A673 (cell line): Measurements from ENCODE around the gene ANKLE2. TPM values are rescaled to one million over a fixed set of nuclear protein-coding genes. Genes with fewer than 3 reads are reported as not detected.

Experiments used
- BruUV-seq: library from RNA; stranded (reverse); fragments of 400-500 nt; replicated peaks from 2 replicates; lab custom pipeline; 2021; lab: Mats Ljungman, UMichigan
- CTCF ChIA-PET: fragments of 300-600 bp; sonication (Branson Sonifier 250); formaldehyde crosslinking; loops from one replicate; lab custom pipeline; 2022; ENCODE audit warnings: antibody characterized with exemption; lab: Charles Lee
- POLR2A ChIA-PET: fragments of 300-600 bp; sonication (Branson Sonifier 250); formaldehyde crosslinking; loops from one replicate; lab custom pipeline; 2022; ENCODE audit warnings: antibody characterized with exemption; ENCODE audit not compliant: low non-redundant PET; lab: Charles Lee
- DNase-seq: peaks from one replicate; pipeline ENCODE4 v3.0.0-alpha.2; 2015; ENCODE audit warnings: low spot score
- H3K27ac ChIP-seq: fragments of 200-600 bp; sonication (generic); 2 replicates; pipeline ENCODE4 v1.5.1; 2016; ENCODE audit warnings: mixed run types, low read depth, mild to moderate bottlenecking, mixed read lengths, antibody characterized with exemption, low read length; ENCODE audit not compliant: poor library complexity, severe bottlenecking
- H3K27me3 ChIP-seq: fragments of 200-600 bp; sonication (generic); replicated peaks from 2 replicates; pipeline ENCODE4 v1.6.1; 2017; ENCODE audit warnings: mixed run types, low read depth, mild to moderate bottlenecking, mixed read lengths, antibody characterized with exemption, low read length; ENCODE audit not compliant: insufficient read depth, poor library complexity
- H3K36me3 ChIP-seq: fragments of 200-600 bp; sonication (generic); 2 replicates; pipeline ENCODE4 v1.6.1; 2016; ENCODE audit warnings: mixed run types, mild to moderate bottlenecking, mixed read lengths, antibody characterized with exemption, low read length; ENCODE audit not compliant: insufficient read depth, poor library complexity, severe bottlenecking
- H3K4me1 ChIP-seq: fragments of 200-600 bp; sonication (generic); 2 replicates; pipeline ENCODE4 v1.6.1; 2017; ENCODE audit warnings: mixed run types, mild to moderate bottlenecking, mixed read lengths, antibody characterized with exemption, low read length; ENCODE audit not compliant: insufficient read depth, poor library complexity, severe bottlenecking
- H3K4me3 ChIP-seq: fragments of 200-600 bp; sonication (generic); 2 replicates; pipeline ENCODE4 v1.5.1; 2016; ENCODE audit warnings: low read depth, mixed run types, mild to moderate bottlenecking, mixed read lengths, low read length; ENCODE audit not compliant: poor library complexity, severe bottlenecking
- H3K9me3 ChIP-seq: fragments of 200-600 bp; sonication (generic); 2 replicates; pipeline ENCODE4 v1.6.1; 2016; ENCODE audit warnings: mixed run types, low read depth, mild to moderate bottlenecking, mixed read lengths, antibody characterized with exemption, low read length; ENCODE audit not compliant: poor library complexity, severe bottlenecking
- CTCF ChIP-seq: fragments of 300-800, 200-600 bp; sonication (generic); conservative IDR thresholded peaks from 2 replicates; pipeline ENCODE4 v1.5.1; 2017; ENCODE audit warnings: low read depth, mild to moderate bottlenecking, antibody characterized with exemption, low read length, moderate library complexity, mixed read lengths
- EZH2 ChIP-seq: fragments of 200-600 bp; sonication (generic); IDR thresholded peaks from 2 replicates; pipeline ENCODE4 v1.6.1; 2017; ENCODE audit warnings: borderline replicate concordance, low read depth, mild to moderate bottlenecking, mixed read lengths, antibody characterized with exemption, low read length; ENCODE audit not compliant: poor library complexity, severe bottlenecking
- intact Hi-C: fragments of 100-400 bp; cut with micrococcal nuclease; formaldehyde crosslinking; loops from one replicate; pipeline ENCODE4 v1.10.0; 2022; ENCODE audit not compliant: unreplicated experiment
- total RNA-seq: library from RNA; stranded (reverse); gene quantifications from 2 replicates; pipeline ENCODE4 v1.2.3, GENCODE V29; 2021

The ANKLE2 gene
- total RNA-seq, 1 experiment from 2014 or later = 107 TPM

- H3K27me3 ChIP-seq = no peaks in the 10 kb centered on the region
- no peaks in the 10 kb centered on the region for H3K4me1 ChIP-seq
- H3K9me3 ChIP-seq = no peaks in the 10 kb centered on the region
- DNase-seq = no peak
- BruUV-seq = no TSS peak
- no peak overlapping the region for H3K27ac ChIP-seq
- peaks cover 24% of the 10 kb centered on the region for H3K36me3 ChIP-seq
- no peak for TF ChIP-seq CTCF
- TF ChIP-seq EZH2 = no peak
- CTCF ChIA-PET = no interaction called here
- intact Hi-C loops = no loop called here
- POLR2A ChIA-PET = no interaction called here
- no peak overlapping the region for H3K4me3 ChIP-seq
Observed at GRCh38 chr12:132788375-132789098, 26.9 kb upstream of the ANKLE2 start.

GRCh38 chr12:132787877-132788276, 26.2 kb upstream of the ANKLE2 start:
- intact Hi-C loops = no loop called here
- BruUV-seq = no TSS peak
- Histone ChIP-seq H3K4me3 (no peak overlapping the region), H3K27ac (no peak overlapping the region), H3K9me3 (no peaks in the 10 kb centered on the region), H3K4me1 (no peaks in the 10 kb centered on the region), H3K36me3 (peaks cover 24% of the 10 kb centered on the region), H3K27me3 (no peaks in the 10 kb centered on the region)
- CTCF ChIA-PET = no interaction called here
- DNase-seq = no peak
- POLR2A ChIA-PET = no interaction called here
- no peak for TF ChIP-seq CTCF
- TF ChIP-seq EZH2 = no peak

- no peak for DNase-seq
- Histone ChIP-seq H3K9me3 (no peaks in the 10 kb centered on the region), H3K4me3 (no peak overlapping the region), H3K27ac (no peak overlapping the region), H3K4me1 (no peaks in the 10 kb centered on the region), H3K27me3 (no peaks in the 10 kb centered on the region), H3K36me3 (peaks cover 34% of the 10 kb centered on the region)
- TF ChIP-seq EZH2 = no peak
- TF ChIP-seq CTCF = no peak
- ChIA-PET POLR2A (no interaction called here), CTCF (no interaction called here)
- no TSS peak for BruUV-seq
- intact Hi-C loops = no loop called here
Observed at GRCh38 chr12:132786192-132786591, 24.6 kb upstream of the ANKLE2 start.
